ENCODE results near the gene SEZ6L.

SEZ6L gene

DNA sequence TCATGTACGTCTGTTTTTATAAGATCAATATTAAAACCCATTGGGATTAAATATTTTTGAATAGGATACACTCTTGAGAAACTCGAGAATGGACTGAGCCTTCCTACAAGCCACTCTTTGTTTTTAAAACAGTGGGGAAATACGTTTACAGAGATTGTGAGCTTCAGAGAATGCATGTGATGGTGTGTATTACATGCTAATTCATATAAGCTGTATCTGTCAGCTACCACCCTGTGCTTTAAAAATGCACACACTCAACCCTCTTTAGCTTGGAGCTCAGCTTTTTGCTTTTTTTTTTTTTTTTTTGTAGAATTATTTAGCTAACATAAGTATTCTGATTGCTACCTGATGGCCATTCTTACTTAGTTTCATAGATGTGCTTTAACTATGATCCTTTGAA lies 213.5 kb downstream of the SEZ6L start:
- Histone ChIP-seq H3K27me3 (ENCODE audit: insufficient read depth, insufficient read length) (no peaks in the 10 kb centered on the region), H3K4me3 (ENCODE audit: insufficient read length, low read depth) (no peak overlapping the region), H3K4me1 (ENCODE audit: insufficient read depth, insufficient read length) (peaks cover 2% of the 10 kb centered on the region), H3K36me3 (ENCODE audit: insufficient read depth, insufficient read length, low read length) (no peaks in the 10 kb centered on the region), H3K9me3 (ENCODE audit: insufficient read depth, low read length) (peaks cover 8% of the 10 kb centered on the region; the same call in 1 of the 2 replicates), H3K9ac (ENCODE audit: insufficient read length, low read depth) (no peak overlapping the region)
- TF ChIP-seq ZNF274 (IDR thresholded peaks at IDR 0.05; ENCODE audit: low read depth, low read length) (no peak), YY1 (IDR thresholded peaks at IDR 0.05; ENCODE audit: insufficient read depth, insufficient read length) (no peak), SUZ12 (IDR thresholded peaks at IDR 0.05; ENCODE audit: extremely low read depth, insufficient read depth, insufficient read length) (no peak)
- no peak for DNase-seq (ENCODE audit: low read depth, low spot score)

DNA sequence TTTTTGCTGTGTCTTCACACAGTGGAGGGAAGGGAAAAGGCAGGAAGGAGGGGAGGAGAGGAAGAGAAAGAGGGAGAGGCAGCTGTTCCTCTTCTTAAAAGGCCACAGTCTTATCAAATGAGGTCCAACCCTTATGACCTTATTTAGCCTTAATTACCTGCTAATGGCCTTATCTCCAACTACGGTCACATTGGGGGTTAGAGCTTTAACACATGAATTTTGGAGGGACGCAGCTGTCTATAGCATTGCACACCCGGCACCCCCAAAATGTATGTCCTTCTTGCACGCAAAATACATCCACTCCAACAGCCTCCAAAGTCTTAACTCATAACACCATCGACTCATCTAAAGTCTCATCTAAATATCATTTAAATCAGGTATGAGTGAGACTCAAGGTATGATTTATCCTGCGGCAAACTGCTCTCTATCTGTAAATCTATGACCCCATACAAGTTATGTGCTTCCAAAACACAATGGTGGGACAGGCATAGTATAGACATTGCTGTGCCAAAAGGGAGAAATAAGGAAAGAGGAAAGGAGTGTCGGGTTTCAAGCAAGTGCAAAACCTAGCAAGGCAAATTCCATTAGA lies 214.8 kb downstream of the SEZ6L start:
- Histone ChIP-seq H3K9ac (ENCODE audit: insufficient read length, low read depth) (no peak overlapping the region), H3K4me1 (ENCODE audit: insufficient read depth, insufficient read length) (no peaks in the 10 kb centered on the region), H3K9me3 (ENCODE audit: insufficient read depth, low read length) (peaks cover 3% of the 10 kb centered on the region; the same call in 1 of the 2 replicates), H3K36me3 (ENCODE audit: insufficient read depth, insufficient read length, low read length) (no peaks in the 10 kb centered on the region), H3K27me3 (ENCODE audit: insufficient read depth, insufficient read length) (no peaks in the 10 kb centered on the region), H3K4me3 (ENCODE audit: insufficient read length, low read depth) (no peak overlapping the region)
- TF ChIP-seq YY1 (IDR thresholded peaks at IDR 0.05; ENCODE audit: insufficient read depth, insufficient read length): no peak
- no peak for TF ChIP-seq SUZ12 (IDR thresholded peaks at IDR 0.05; ENCODE audit: extremely low read depth, insufficient read depth, insufficient read length)
- no peak for TF ChIP-seq ZNF274 (IDR thresholded peaks at IDR 0.05; ENCODE audit: low read depth, low read length)
- no peak for DNase-seq (ENCODE audit: low read depth, low spot score)

DNA sequence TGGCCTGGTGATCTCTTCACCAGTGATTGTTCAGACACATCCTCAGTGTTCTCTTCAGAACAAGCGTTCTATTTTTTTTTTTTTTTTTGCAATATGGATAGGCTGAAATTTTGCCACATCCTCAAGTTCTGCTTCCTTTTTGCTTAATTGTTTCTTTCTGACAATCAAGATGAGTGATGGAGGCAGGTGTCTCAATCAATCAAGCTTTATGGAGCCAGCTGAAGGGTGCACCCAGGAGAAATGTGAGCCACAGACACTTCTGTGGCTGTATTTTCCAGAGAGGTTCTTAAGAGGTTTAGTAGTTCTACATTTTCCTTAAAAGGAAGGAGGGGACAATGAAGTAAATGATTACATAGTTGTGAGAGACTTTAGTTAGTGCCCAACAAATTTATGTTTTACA lies 215.9 kb downstream of the SEZ6L start:
- no peak overlapping the region for H3K4me3 ChIP-seq (ENCODE audit: insufficient read length, low read depth)
- no peaks in the 10 kb centered on the region for H3K36me3 ChIP-seq (ENCODE audit: insufficient read depth, insufficient read length, low read length)
- DNase-seq (ENCODE audit: low read depth, low spot score): no peak

DNA sequence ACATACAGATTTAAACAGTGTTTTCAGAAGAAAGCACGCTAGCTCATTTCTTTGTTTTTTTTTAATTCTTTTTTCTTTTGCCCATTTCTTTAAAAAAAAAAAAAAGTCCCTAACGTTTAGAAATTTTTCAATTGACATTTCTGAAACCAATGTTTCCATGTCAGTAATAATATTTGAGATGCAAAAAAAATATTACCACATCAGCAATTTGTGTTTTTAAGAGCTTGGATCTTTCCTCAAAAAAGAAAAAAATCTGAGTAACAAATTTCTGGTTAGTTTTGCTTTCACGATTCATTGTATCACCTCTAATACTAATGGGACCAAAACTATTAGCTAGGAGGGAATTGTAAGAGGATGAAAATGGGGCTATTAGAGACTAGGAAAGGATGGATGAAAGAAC lies 219.9 kb downstream of the SEZ6L start:
- H3K36me3 ChIP-seq (ENCODE audit: insufficient read depth, insufficient read length, low read length): no peaks in the 10 kb centered on the region
- DNase-seq (ENCODE audit: low read depth, low spot score): no peak
- no peak overlapping the region for H3K4me3 ChIP-seq (ENCODE audit: insufficient read length, low read depth)
- H3K4me1 ChIP-seq (ENCODE audit: insufficient read depth, insufficient read length): peaks cover 2% of the 10 kb centered on the region
- TF ChIP-seq YY1 (IDR thresholded peaks at IDR 0.05; ENCODE audit: insufficient read depth, insufficient read length) (no peak), ZNF274 (IDR thresholded peaks at IDR 0.05; ENCODE audit: low read depth, low read length) (no peak), SUZ12 (IDR thresholded peaks at IDR 0.05; ENCODE audit: extremely low read depth, insufficient read depth, insufficient read length) (no peak)
- H3K27me3 ChIP-seq (ENCODE audit: insufficient read depth, insufficient read length): no peaks in the 10 kb centered on the region
- H3K9ac ChIP-seq (ENCODE audit: insufficient read length, low read depth): no peak overlapping the region
- H3K9me3 ChIP-seq (ENCODE audit: insufficient read depth, low read length): no peaks in the 10 kb centered on the region

More for the DNA sequence above, 215.9 kb downstream of the SEZ6L start:
- Histone ChIP-seq H3K9ac (ENCODE audit: insufficient read length, low read depth) (no peak overlapping the region), H3K4me1 (ENCODE audit: insufficient read depth, insufficient read length) (no peaks in the 10 kb centered on the region), H3K9me3 (ENCODE audit: insufficient read depth, low read length) (no peaks in the 10 kb centered on the region), H3K27me3 (ENCODE audit: insufficient read depth, insufficient read length) (no peaks in the 10 kb centered on the region)
- TF ChIP-seq YY1 (IDR thresholded peaks at IDR 0.05; ENCODE audit: insufficient read depth, insufficient read length) (no peak), ZNF274 (IDR thresholded peaks at IDR 0.05; ENCODE audit: low read depth, low read length) (no peak), SUZ12 (IDR thresholded peaks at IDR 0.05; ENCODE audit: extremely low read depth, insufficient read depth, insufficient read length) (no peak)

DNA sequence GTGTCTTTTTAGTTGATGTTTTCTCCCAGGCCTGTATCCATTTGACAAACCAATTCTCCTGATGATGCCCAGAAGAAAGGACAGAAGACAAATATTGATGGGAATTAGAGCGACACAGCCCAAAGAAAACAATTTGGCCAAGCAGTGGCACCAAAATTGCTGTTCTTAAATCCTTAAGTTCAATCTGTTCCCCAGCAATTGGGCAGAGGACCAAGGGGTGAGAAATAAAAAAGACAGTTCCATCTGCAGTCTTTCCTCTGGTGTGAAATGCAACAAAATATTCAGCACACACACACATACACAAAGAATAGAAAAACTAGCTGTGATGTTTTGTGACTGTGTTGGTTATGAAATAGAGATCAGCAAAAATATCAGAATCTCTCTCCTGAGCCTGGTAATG lies 221.8 kb downstream of the SEZ6L start:
- Histone ChIP-seq H3K9ac (ENCODE audit: insufficient read length, low read depth) (no peak overlapping the region), H3K4me1 (ENCODE audit: insufficient read depth, insufficient read length) (peaks cover 2% of the 10 kb centered on the region), H3K36me3 (ENCODE audit: insufficient read depth, insufficient read length, low read length) (no peaks in the 10 kb centered on the region), H3K9me3 (ENCODE audit: insufficient read depth, low read length) (no peaks in the 10 kb centered on the region), H3K4me3 (ENCODE audit: insufficient read length, low read depth) (no peak overlapping the region), H3K27me3 (ENCODE audit: insufficient read depth, insufficient read length) (no peaks in the 10 kb centered on the region)
- no peak for DNase-seq (ENCODE audit: low read depth, low spot score)
- TF ChIP-seq YY1 (IDR thresholded peaks at IDR 0.05; ENCODE audit: insufficient read depth, insufficient read length) (no peak), ZNF274 (IDR thresholded peaks at IDR 0.05; ENCODE audit: low read depth, low read length) (no peak), SUZ12 (IDR thresholded peaks at IDR 0.05; ENCODE audit: extremely low read depth, insufficient read depth, insufficient read length) (no peak)

DNA sequence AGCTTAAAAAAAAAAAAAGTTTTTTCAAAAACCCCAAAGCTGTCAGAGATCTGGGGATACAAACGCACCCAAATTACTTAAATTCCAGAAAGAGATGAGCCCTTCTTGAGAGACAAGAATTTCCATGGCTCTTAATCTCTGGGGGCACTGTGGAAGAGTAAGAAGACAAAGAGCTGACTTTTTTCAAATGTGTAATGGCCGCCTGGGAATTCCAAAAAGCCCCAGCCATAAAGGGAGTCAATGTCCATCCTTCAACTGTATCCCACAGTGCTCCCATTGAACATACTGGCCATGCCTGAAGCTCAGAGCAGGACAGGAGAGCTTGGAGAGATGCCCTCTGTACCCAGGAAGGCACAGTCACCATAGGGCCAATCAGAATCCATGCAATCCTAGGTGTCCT lies 222.4 kb downstream of the SEZ6L start:
- no peak overlapping the region for H3K9ac ChIP-seq (ENCODE audit: insufficient read length, low read depth)
- H3K4me1 ChIP-seq (ENCODE audit: insufficient read depth, insufficient read length): peaks cover 2% of the 10 kb centered on the region
- H3K36me3 ChIP-seq (ENCODE audit: insufficient read depth, insufficient read length, low read length): no peaks in the 10 kb centered on the region
- H3K27me3 ChIP-seq (ENCODE audit: insufficient read depth, insufficient read length): no peaks in the 10 kb centered on the region
- H3K4me3 ChIP-seq (ENCODE audit: insufficient read length, low read depth): no peak overlapping the region
- H3K9me3 ChIP-seq (ENCODE audit: insufficient read depth, low read length): no peaks in the 10 kb centered on the region
- DNase-seq (ENCODE audit: low read depth, low spot score): no peak
- TF ChIP-seq ZNF274 (IDR thresholded peaks at IDR 0.05; ENCODE audit: low read depth, low read length) (no peak), SUZ12 (IDR thresholded peaks at IDR 0.05; ENCODE audit: extremely low read depth, insufficient read depth, insufficient read length) (no peak), YY1 (IDR thresholded peaks at IDR 0.05; ENCODE audit: insufficient read depth, insufficient read length) (no peak)

DNA sequence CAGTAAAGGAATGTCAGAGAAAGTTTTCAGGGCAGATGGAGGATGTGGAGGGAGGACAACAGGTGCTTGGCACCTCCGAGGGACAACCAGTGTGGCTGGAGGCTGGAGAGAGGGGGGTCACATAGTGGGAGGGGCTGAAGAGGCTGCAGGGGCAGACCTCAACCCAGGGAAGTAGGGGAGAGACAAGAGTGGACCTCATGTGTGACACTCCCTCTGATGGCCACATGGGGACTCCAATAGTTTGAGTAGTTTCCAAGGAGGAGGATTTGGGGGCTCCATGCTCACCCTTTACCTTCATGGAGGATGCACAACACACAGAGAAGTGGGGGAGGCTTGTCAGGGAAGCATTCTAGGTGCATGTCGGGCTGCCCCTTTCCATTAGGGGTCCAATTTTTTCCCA lies 224.7 kb downstream of the SEZ6L start:
- H3K9me3 ChIP-seq (ENCODE audit: insufficient read depth, low read length): no peaks in the 10 kb centered on the region
- TF ChIP-seq YY1 (IDR thresholded peaks at IDR 0.05; ENCODE audit: insufficient read depth, insufficient read length) (no peak), SUZ12 (IDR thresholded peaks at IDR 0.05; ENCODE audit: extremely low read depth, insufficient read depth, insufficient read length) (no peak), ZNF274 (IDR thresholded peaks at IDR 0.05; ENCODE audit: low read depth, low read length) (no peak)
- no peaks in the 10 kb centered on the region for H3K36me3 ChIP-seq (ENCODE audit: insufficient read depth, insufficient read length, low read length)
- no peak for DNase-seq (ENCODE audit: low read depth, low spot score)
- H3K4me3 ChIP-seq (ENCODE audit: insufficient read length, low read depth): no peak overlapping the region
- H3K9ac ChIP-seq (ENCODE audit: insufficient read length, low read depth): no peak overlapping the region
- peaks cover 2% of the 10 kb centered on the region for H3K4me1 ChIP-seq (ENCODE audit: insufficient read depth, insufficient read length)
- no peaks in the 10 kb centered on the region for H3K27me3 ChIP-seq (ENCODE audit: insufficient read depth, insufficient read length)
